Parathyroid adenoma (tissue), 2 donors: ENCODE measurements around the gene SETD2.

Experiments used
- H2AFZ ChIP-seq: fragments of 300-600 bp; sonication (generic); one replicate; pipeline ENCODE4 v1.7.0; 2017; ENCODE audit warnings: antibody characterized with exemption, mild to moderate bottlenecking
- H3K27ac ChIP-seq: fragments of 300-600 bp; sonication (generic); one replicate; pipeline ENCODE4 v1.7.0; 2017
- H3K27me3 ChIP-seq: fragments of 300-600 bp; sonication (generic); one replicate; pipeline ENCODE4 v1.7.0; 2017; ENCODE audit warnings: low read length; ENCODE audit not compliant: control insufficient read depth, insufficient read depth
- H3K36me3 ChIP-seq: fragments of 300-600 bp; sonication (generic); one replicate; pipeline ENCODE4 v1.7.0; 2017; ENCODE audit warnings: low read length; ENCODE audit not compliant: control insufficient read depth, insufficient read depth
- H3K4me1 ChIP-seq: fragments of 300-600 bp; sonication (generic); one replicate; pipeline ENCODE4 v1.7.0; 2017; ENCODE audit warnings: control low read depth
- H3K4me2 ChIP-seq: fragments of 300-600 bp; sonication (generic); one replicate; pipeline ENCODE4 v1.7.0; 2017; ENCODE audit warnings: low read length
- H3K4me3 ChIP-seq: fragments of 300-600 bp; sonication (generic); one replicate; pipeline ENCODE4 v1.7.0; 2017; ENCODE audit warnings: low read depth, low read length
- H3K79me2 ChIP-seq: fragments of 300-600 bp; sonication (generic); one replicate; pipeline ENCODE4 v1.7.0; 2017; ENCODE audit warnings: control low read depth
- H3K9ac ChIP-seq: fragments of 300-600 bp; sonication (generic); one replicate; pipeline ENCODE4 v1.7.0; 2017; ENCODE audit warnings: mild to moderate bottlenecking
- H3K9me3 ChIP-seq: fragments of 300-600 bp; sonication (generic); one replicate; pipeline ENCODE4 v1.7.0; 2017; ENCODE audit warnings: low read length; ENCODE audit not compliant: control insufficient read depth
- TF ChIP-seq, protein P1 (sequence below): fragments of 300-600 bp; sonication (generic); IDR thresholded peaks from one replicate; pipeline ENCODE4 v1.7.0; 2017; ENCODE audit warnings: antibody characterized with exemption, mild to moderate bottlenecking
- donor health status: primary hyperparathyroidism.

SETD2 gene

DNA sequence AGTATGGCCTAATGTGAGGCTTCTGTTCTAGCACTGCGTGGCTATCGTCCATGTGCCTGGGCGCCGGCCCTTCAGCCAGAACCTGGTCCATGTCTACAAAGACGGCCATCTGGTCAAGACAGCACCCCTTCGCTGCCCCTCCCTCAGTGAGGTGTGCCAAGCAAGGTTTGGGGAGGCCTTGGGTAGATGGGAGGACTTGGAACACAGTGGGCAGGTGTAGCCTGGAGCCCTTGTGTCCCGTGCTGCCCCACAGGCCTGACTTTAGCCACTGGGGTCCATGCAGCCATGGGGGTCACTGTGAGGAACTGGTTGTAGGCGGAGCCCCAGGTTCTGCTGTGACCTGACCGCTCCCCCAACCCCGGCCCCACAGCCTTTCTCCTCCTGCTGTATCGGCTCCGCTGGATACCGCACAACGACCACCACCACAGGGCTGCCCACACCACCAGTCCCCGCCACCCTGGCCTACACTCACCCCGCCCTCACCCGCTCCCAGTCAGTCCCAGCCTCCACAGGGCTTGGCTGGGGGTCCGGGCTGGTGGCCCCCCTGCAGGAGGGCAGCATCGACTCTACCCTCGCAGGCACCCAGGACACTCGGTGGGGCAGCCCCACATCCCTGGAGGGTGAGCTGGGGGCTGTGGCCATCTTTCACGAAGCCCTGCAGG, 167.9 kb downstream of the SETD2 start:
- Histone ChIP-seq H3K79me2 (peaks cover 3% of the 10 kb centered on the region), H3K4me1 (peaks cover 5% of the 10 kb centered on the region), H3K27ac (no peak overlapping the region), H3K27me3 (no peaks in the 10 kb centered on the region), H3K9me3 (no peaks in the 10 kb centered on the region), H3K9ac (no peak overlapping the region), H2AFZ (no peak overlapping the region), H3K4me3 (no peak overlapping the region), H3K36me3 (no peaks in the 10 kb centered on the region), H3K4me2 (no peak overlapping the region)
- TF ChIP-seq, protein P1, sequence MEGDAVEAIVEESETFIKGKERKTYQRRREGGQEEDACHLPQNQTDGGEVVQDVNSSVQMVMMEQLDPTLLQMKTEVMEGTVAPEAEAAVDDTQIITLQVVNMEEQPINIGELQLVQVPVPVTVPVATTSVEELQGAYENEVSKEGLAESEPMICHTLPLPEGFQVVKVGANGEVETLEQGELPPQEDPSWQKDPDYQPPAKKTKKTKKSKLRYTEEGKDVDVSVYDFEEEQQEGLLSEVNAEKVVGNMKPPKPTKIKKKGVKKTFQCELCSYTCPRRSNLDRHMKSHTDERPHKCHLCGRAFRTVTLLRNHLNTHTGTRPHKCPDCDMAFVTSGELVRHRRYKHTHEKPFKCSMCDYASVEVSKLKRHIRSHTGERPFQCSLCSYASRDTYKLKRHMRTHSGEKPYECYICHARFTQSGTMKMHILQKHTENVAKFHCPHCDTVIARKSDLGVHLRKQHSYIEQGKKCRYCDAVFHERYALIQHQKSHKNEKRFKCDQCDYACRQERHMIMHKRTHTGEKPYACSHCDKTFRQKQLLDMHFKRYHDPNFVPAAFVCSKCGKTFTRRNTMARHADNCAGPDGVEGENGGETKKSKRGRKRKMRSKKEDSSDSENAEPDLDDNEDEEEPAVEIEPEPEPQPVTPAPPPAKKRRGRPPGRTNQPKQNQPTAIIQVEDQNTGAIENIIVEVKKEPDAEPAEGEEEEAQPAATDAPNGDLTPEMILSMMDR: no peak

DNA sequence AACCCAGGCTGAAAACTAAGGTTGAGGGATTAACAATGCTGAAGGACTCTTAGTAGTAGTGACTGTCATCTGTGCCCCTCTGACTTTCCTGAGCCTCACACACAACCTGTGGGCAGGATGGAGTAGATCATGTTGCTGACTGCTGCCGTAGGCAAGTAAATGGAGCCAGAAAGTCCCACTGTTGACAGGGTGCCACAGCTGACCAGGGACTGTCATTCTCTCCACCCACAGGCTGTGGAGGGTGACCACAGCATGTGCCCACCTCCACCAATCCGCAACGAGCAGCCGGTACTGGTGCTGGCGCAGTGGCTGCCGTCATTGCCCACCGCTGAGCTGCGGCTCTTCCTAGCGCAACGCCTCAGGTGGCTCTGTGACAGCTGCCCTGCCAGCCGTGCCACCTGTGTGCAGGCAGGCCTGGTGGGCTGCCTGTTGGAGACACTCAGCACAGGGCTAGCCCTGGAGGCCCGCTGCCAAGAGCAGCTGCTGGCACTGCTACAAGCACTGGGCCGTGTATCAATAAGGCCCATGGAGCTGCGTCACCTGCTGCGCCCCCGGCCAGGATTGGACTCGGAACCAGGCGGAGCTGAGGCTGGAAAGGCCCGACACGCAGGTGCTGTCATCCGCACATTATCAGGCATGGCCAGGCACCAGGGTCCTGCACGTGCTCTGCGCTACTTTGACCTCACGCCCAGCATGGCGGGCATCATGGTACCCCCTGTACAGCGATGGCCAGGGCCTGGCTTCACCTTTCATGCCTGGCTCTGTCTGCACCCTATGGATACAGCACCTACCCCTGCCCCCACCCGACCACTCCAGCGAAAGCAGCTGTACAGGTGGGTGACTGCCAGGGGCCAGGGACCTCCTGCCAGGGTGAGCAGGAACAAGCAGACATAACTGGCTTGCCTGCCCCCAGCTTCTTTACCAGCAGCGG, 168.8 kb downstream of the SETD2 start:
- Histone ChIP-seq H3K79me2 (peaks cover 3% of the 10 kb centered on the region), H3K27me3 (no peaks in the 10 kb centered on the region), H3K36me3 (no peaks in the 10 kb centered on the region), H3K9ac (no peak overlapping the region), H2AFZ (no peak overlapping the region), H3K4me1 (peaks cover 5% of the 10 kb centered on the region), H3K4me2 (no peak overlapping the region), H3K4me3 (no peak overlapping the region), H3K9me3 (no peaks in the 10 kb centered on the region), H3K27ac (no peak overlapping the region)
- TF ChIP-seq, protein P1: no peak

DNA sequence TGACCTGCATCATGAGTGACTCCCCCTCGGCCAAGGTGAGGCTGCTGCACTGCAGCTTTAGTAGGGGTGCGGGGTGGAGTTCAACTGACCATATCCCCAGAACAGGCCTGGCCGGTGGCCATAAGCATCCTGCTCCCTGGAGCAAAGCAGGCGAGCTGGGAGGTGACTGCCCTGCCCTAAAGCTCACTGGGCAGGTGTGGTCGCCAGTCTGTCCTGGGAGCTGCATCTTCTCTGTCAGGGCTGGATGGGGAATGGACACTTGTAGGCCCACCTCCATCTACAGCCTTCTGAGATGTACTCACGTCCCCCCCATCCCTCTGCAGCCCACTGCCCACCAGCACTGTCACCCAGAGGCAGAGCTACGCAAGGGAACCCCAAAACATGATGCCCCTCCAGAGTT, 169.9 kb downstream of the SETD2 start:
- Histone ChIP-seq H3K4me1 (peaks cover 5% of the 10 kb centered on the region), H3K27ac (no peak overlapping the region), H3K36me3 (no peaks in the 10 kb centered on the region), H3K79me2 (peaks cover 3% of the 10 kb centered on the region), H3K27me3 (no peaks in the 10 kb centered on the region), H3K4me3 (no peak overlapping the region), H3K4me2 (no peak overlapping the region), H3K9ac (no peak overlapping the region), H2AFZ (no peak overlapping the region), H3K9me3 (no peaks in the 10 kb centered on the region)
- TF ChIP-seq, protein P1: no peak

- Histone ChIP-seq H3K9ac (no peak overlapping the region), H3K27ac (no peak overlapping the region), H3K9me3 (no peaks in the 10 kb centered on the region), H3K36me3 (no peaks in the 10 kb centered on the region), H3K4me1 (peaks cover 5% of the 10 kb centered on the region), H3K27me3 (no peaks in the 10 kb centered on the region), H3K4me2 (no peak overlapping the region), H3K4me3 (no peak overlapping the region), H2AFZ (no peak overlapping the region), H3K79me2 (peaks cover 3% of the 10 kb centered on the region)
- TF ChIP-seq, protein P1: no peak
Measured at GRCh38 chr3:46993292-46993691, 170.6 kb downstream of the SETD2 start.
